Left ventricle myocardium inferior (tissue), 1 donor: ENCODE data around the gene TMEM8B. TPM values are rescaled to one million over a fixed set of nuclear protein-coding genes. Genes with fewer than 3 reads are reported as not detected.

Source experiments
- DNase-seq: peaks from one replicate; pipeline ENCODE4 v3.0.0-alpha.2; 2020
- H3K27ac ChIP-seq: fragments of 200-600 bp; replicated peaks from 2 replicates; pipeline ENCODE4 v1.8.0; 2021
- H3K27me3 ChIP-seq: fragments of 200-600 bp; 2 replicates; pipeline ENCODE4 v1.8.0; 2021; ENCODE audit warnings: low read depth
- H3K36me3 ChIP-seq: fragments of 200-600 bp; 2 replicates; pipeline ENCODE4 v1.8.0; 2021
- H3K4me1 ChIP-seq: fragments of 200-600 bp; 2 replicates; pipeline ENCODE4 v1.8.0; 2021
- H3K4me3 ChIP-seq: fragments of 200-600 bp; 2 replicates; pipeline ENCODE4 v1.8.0; 2021; ENCODE audit warnings: mild to moderate bottlenecking, moderate library complexity
- H3K9me3 ChIP-seq: fragments of 200-600 bp; replicated peaks from 2 replicates; pipeline ENCODE4 v1.8.0; 2021
- intact Hi-C: fragments of 100-400 bp; cut with micrococcal nuclease; formaldehyde crosslinking; loops from one replicate; pipeline ENCODE4 v1.11.0; 2022
- total RNA-seq: library from RNA; stranded (reverse); fragmentation: NEBNext Ultra II Directional; extraction: Animal tissue kit (Norgen Biotek cat#: 25700); gene quantifications from one replicate; pipeline ENCODE4 v1.2.1, GENCODE V29; 2021
- TF ChIP-seq, protein P1 (sequence below): fragments of 200-600 bp; IDR thresholded peaks from 2 replicates; pipeline ENCODE4 v1.8.0; 2021; ENCODE audit warnings: antibody characterized with exemption, mild to moderate bottlenecking, borderline replicate concordance
- donor health status: DM: no; HTN: yes; CAD: no; lungs with severe emphysema.

Gene TMEM8B
- total RNA-seq, 1 donor from 2014 or later, result 17.5 TPM

- Histone ChIP-seq H3K4me1 (peaks cover 5% of the 10 kb centered on the region), H3K9me3 (no peaks in the 10 kb centered on the region), H3K4me3 (no peak overlapping the region), H3K27me3 (no peaks in the 10 kb centered on the region), H3K36me3 (peaks cover 73% of the 10 kb centered on the region), H3K27ac (no peak overlapping the region)
- TF ChIP-seq, protein P1, sequence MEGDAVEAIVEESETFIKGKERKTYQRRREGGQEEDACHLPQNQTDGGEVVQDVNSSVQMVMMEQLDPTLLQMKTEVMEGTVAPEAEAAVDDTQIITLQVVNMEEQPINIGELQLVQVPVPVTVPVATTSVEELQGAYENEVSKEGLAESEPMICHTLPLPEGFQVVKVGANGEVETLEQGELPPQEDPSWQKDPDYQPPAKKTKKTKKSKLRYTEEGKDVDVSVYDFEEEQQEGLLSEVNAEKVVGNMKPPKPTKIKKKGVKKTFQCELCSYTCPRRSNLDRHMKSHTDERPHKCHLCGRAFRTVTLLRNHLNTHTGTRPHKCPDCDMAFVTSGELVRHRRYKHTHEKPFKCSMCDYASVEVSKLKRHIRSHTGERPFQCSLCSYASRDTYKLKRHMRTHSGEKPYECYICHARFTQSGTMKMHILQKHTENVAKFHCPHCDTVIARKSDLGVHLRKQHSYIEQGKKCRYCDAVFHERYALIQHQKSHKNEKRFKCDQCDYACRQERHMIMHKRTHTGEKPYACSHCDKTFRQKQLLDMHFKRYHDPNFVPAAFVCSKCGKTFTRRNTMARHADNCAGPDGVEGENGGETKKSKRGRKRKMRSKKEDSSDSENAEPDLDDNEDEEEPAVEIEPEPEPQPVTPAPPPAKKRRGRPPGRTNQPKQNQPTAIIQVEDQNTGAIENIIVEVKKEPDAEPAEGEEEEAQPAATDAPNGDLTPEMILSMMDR, result no peak
- intact Hi-C loops, result no loop called here
- DNase-seq, result no peak
Observed at GRCh38 chr9:35806101-35806500, 22.9 kb upstream of the TMEM8B start.

- DNase-seq, result no peak
- Histone ChIP-seq H3K27ac (no peak overlapping the region), H3K36me3 (peaks cover 53% of the 10 kb centered on the region), H3K4me3 (no peak overlapping the region), H3K9me3 (no peaks in the 10 kb centered on the region), H3K27me3 (no peaks in the 10 kb centered on the region), H3K4me1 (peaks cover 29% of the 10 kb centered on the region)
- intact Hi-C loops, result no loop called here
- TF ChIP-seq, protein P1, result no peak
Observed at GRCh38 chr9:35808433-35808832, 20.6 kb upstream of the TMEM8B start.

- peaks cover 47% of the 10 kb centered on the region for H3K36me3 ChIP-seq
- no peaks in the 10 kb centered on the region for H3K27me3 ChIP-seq
- H3K9me3 ChIP-seq, result no peaks in the 10 kb centered on the region
- intact Hi-C loops, result no loop called here
- H3K4me3 ChIP-seq, result no peak overlapping the region
- H3K27ac ChIP-seq, result no peak overlapping the region
- TF ChIP-seq, protein P1, result no peak
- DNase-seq, result no peak
- H3K4me1 ChIP-seq, result peaks cover 43% of the 10 kb centered on the region
Observed at GRCh38 chr9:35810122-35810521, 18.9 kb upstream of the TMEM8B start.

- intact Hi-C loops, result no loop called here
- TF ChIP-seq, protein P1, result no peak
- peak; percentile 46 for DNase-seq
Observed at GRCh38 chr9:35811381-35812024, 17.5 kb upstream of the TMEM8B start.

GRCh38 chr9:35812025-35812602 is 16.9 kb upstream of the TMEM8B start, which contains the start of gene SPAG8:
Gene SPAG8 (minus strand): TSS chr9:35812262. CDS start chr9:35812147, 115 bp downstream.
- H3K36me3 ChIP-seq, result peaks cover 28% of the 10 kb centered on the region
- H3K4me3 ChIP-seq, result peak within 1 kb of the TSS; percentile 76
- H3K9me3 ChIP-seq, result no peaks in the 10 kb centered on the region
- H3K27me3 ChIP-seq, result no peaks in the 10 kb centered on the region
- H3K4me1 ChIP-seq, result peaks cover 47% of the 10 kb centered on the region
- DNase-seq, result peak; percentile 94
- intact Hi-C loops, result no loop called here
- H3K27ac ChIP-seq, result peak within 1 kb of the TSS; percentile 98
- TF ChIP-seq, protein P1, result no peak

More at GRCh38 chr9:35811381-35812024, 17.5 kb upstream of the TMEM8B start:
- H3K4me3 ChIP-seq, result peak overlapping the region; percentile 76
- no peaks in the 10 kb centered on the region for H3K27me3 ChIP-seq
- H3K27ac ChIP-seq, result peak overlapping the region; percentile 98
- peaks cover 47% of the 10 kb centered on the region for H3K4me1 ChIP-seq
- H3K36me3 ChIP-seq, result peaks cover 34% of the 10 kb centered on the region
- no peaks in the 10 kb centered on the region for H3K9me3 ChIP-seq
